Iris pigment epithelial cell (primary cell): Measurements from ENCODE around the gene SAG.

Source experiments
- DNase-seq: peaks from one replicate; pipeline ENCODE4 v3.0.0-alpha.2; 2011; ENCODE audit warnings: low read depth

SAG gene

GRCh38 chr2:233380132-233380895, 72.7 kb downstream of the SAG start:
- peak; percentile 34 for DNase-seq

- DNase-seq: no peak
Measured at GRCh38 chr2:233380995-233381637, 73.5 kb downstream of the SAG start.

- DNase-seq: no peak
Measured at GRCh38 chr2:233381638-233381995, 74.0 kb downstream of the SAG start.

GRCh38 chr2:233384015-233384414, 76.4 kb downstream of the SAG start:
- no peak for DNase-seq

GRCh38 chr2:233384811-233385488, 77.3 kb downstream of the SAG start:
- no peak for DNase-seq

GRCh38 chr2:233385489-233386044, 78.0 kb downstream of the SAG start:
- DNase-seq: no peak

GRCh38 chr2:233386382-233387041, 78.9 kb downstream of the SAG start:
- DNase-seq: peak; percentile 55

GRCh38 chr2:233387225-233387624, 79.6 kb downstream of the SAG start:
- no peak for DNase-seq

- peak; percentile 96 for DNase-seq
Measured at GRCh38 chr2:233387667-233388528, 80.3 kb downstream of the SAG start.

GRCh38 chr2:233389601-233390125, 82.0 kb downstream of the SAG start:
- no peak for DNase-seq

GRCh38 chr2:233395687-233396086, 88.1 kb downstream of the SAG start:
- no peak for DNase-seq
